Measurements from ENCODE around the gene LPO.
A peak's percentile ranks its signal among the peaks of the same experiment; 100 is the strongest.

Gene LPO

GRCh38 chr17:58195518-58196123 lies 42.8 kb upstream of the LPO start:
- no peak for DNase-seq (ENCODE audit: low read depth, low spot score)
- POLR2A ChIA-PET = interaction anchor here (0.7 kb wide), 1 partner anchor 24 kb away, joined by 3 read pairs; the partner anchor contains the start of gene MKS1
- H3K4me3 ChIP-seq (ENCODE audit: low read depth, low read length) = no peak overlapping the region
- CTCF ChIA-PET = no interaction called here
- no peak for TF ChIP-seq CTCF (IDR thresholded peaks at IDR 0.05; ENCODE audit: insufficient read depth, low read length, missing control alignments)

DNA sequence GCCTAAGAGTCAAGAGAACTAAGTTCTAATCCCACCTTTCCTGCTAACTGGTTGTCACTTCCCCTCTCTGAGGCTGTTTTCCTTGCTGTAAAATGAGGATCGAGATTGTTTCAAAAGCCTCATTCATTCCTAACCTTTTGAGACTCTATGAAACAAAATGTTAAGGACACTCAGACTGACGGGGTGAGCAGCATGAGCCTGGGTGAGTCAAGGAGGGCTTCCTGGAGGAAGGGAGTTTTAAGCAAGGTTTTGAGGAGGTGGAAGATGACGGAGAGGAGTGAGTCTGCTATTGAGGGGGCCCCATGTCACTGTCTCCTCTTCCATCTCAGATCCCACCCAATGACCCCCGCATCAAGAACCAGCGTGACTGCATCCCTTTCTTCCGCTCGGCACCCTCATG lies 41.8 kb upstream of the LPO start:
- no peak for TF ChIP-seq CTCF (IDR thresholded peaks at IDR 0.05; ENCODE audit: insufficient read depth, low read length, missing control alignments)
- ChIA-PET CTCF (no interaction called here), POLR2A (interaction anchor here (0.7 kb wide), 1 partner anchor 23 kb away, joined by 3 read pairs; the partner anchor contains the start of gene MKS1)

DNA sequence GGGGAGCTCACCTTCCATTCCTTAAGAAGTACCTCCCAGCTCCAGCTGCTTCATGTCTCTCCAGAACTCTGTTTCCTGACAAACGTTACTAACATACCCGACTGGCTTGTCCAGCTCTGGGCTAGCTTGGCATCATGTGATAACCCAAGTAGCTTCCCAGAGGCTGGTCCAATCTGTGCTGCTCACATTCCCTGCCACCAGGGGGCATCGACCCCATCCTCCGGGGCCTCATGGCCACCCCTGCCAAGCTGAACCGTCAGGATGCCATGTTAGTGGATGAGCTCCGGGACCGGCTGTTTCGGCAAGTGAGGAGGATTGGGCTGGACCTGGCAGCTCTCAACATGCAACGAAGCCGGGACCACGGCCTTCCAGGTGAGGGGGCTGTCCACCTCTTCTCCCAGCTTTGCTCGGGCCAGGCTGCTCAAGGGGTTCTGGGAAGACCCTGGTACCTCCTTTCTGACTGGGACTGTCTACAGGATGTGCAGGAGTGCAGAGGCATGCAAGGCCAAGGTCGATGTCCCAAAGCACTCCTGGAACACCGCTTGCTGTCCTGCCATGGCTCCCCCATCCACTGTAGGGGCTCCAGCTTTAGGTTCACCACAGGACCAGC lies 38.3 kb upstream of the LPO start:
- peak; percentile 71 for TF ChIP-seq CTCF (IDR thresholded peaks at IDR 0.05; ENCODE audit: insufficient read depth, low read length, missing control alignments)
- no peak overlapping the region for H3K4me3 ChIP-seq (ENCODE audit: low read depth, low read length)
- ChIA-PET POLR2A (interaction anchor here (1.0 kb wide), 1 partner anchor 19 kb away, joined by 3 read pairs; the partner anchor contains the start of gene MKS1), CTCF (interaction anchor here (0.9 to 2.5 kb wide), 16 partner anchors 8 to 417 kb away, joined by 3 to 16 read pairs (median 5); partner anchors contain the start of gene MKS1)
- no peak for DNase-seq (ENCODE audit: low read depth, low spot score)

More for the DNA sequence above, 41.8 kb upstream of the LPO start:
- no peak for DNase-seq (ENCODE audit: low read depth, low spot score)
- H3K4me3 ChIP-seq (ENCODE audit: low read depth, low read length) = no peak overlapping the region

DNA sequence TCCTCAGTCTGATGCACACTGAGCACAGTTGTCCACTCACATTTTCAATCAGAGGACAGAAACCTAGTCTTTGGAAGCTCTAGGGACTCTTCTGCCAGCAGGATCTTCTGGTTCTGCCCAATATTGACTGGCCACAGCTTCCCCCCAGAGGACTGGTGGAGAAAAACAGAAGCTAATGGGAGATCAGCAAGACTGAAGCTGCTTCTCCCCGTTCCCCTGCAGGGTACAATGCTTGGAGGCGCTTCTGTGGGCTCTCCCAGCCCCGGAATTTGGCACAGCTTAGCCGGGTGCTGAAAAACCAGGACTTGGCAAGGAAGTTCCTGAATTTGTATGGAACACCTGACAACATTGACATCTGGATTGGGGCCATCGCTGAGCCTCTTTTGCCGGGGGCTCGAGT lies 35.5 kb upstream of the LPO start:
- no peak for TF ChIP-seq CTCF (IDR thresholded peaks at IDR 0.05; ENCODE audit: insufficient read depth, low read length, missing control alignments)
- DNase-seq (ENCODE audit: low read depth, low spot score) = no peak
- no peak overlapping the region for H3K4me3 ChIP-seq (ENCODE audit: low read depth, low read length)
- CTCF ChIA-PET = interaction anchor here (2.3 kb wide), 1 partner anchor 9 kb away, joined by 7 read pairs; no protein-coding TSS in a partner anchor
- POLR2A ChIA-PET = no interaction called here

- no peak for TF ChIP-seq CTCF (IDR thresholded peaks at IDR 0.05; ENCODE audit: insufficient read depth, low read length, missing control alignments)
- POLR2A ChIA-PET = no interaction called here
- DNase-seq (ENCODE audit: low read depth, low spot score) = no peak
- no peak overlapping the region for H3K4me3 ChIP-seq (ENCODE audit: low read depth, low read length)
- CTCF ChIA-PET = no interaction called here
Observed at GRCh38 chr17:58204796-58205195, 33.6 kb upstream of the LPO start.

GRCh38 chr17:58205936-58206335 lies 32.4 kb upstream of the LPO start:
- TF ChIP-seq CTCF (IDR thresholded peaks at IDR 0.05; ENCODE audit: insufficient read depth, low read length, missing control alignments) = no peak
- POLR2A ChIA-PET = no interaction called here
- CTCF ChIA-PET = interaction anchor here (0.6 to 0.9 kb wide), 2 partner anchors 9 to 29 kb away, joined by 3 read pairs; no protein-coding TSS in a partner anchor
- H3K4me3 ChIP-seq (ENCODE audit: low read depth, low read length) = no peak overlapping the region
- no peak for DNase-seq (ENCODE audit: low read depth, low spot score)

All from AG04449 (cell line).